Naive B cell (primary cell): ENCODE measurements around the gene TRIOBP. TPM values are rescaled to one million over a fixed set of nuclear protein-coding genes. Genes with fewer than 3 reads are reported as not detected.
A peak's percentile ranks its signal among the peaks of the same experiment; 100 is the strongest.
"Not testable (repeated sequence)": the region's sequence is repeated elsewhere in the genome, so short reads cannot be mapped to it uniquely, and the experiment has no call there.

Source experiments
- ATAC-seq, 2 donors: fragments of 150-1000 bp; cut with Tn5 transposase; 2 replicates each; pipeline ENCODE4 v1.10.0; 2021; ENCODE audit warnings: low read depth in 2 of 2, mild to moderate bottlenecking in 2 of 2, moderate library complexity in 2 of 2
- DNase-seq: peaks from one replicate; pipeline ENCODE4 v3.0.0; 2022
- H3K27ac Mint-ChIP-seq, 6 donors: one replicate each; pipeline ENCODE4 v1.8.0; 2020 to 2022; ENCODE audit warnings: mild to moderate bottlenecking in 6 of 6, mixed read lengths in 6 of 6, moderate library complexity in 5 of 6, inconsistent platforms in 2 of 6
- H3K27me3 Mint-ChIP-seq, 3 donors: one replicate each; pipeline ENCODE4 v1.8.0; 2021 to 2022; ENCODE audit warnings: mixed read lengths in 3 of 3, mild to moderate bottlenecking in 1 of 3
- H3K36me3 Mint-ChIP-seq, 2 donors: one replicate each; pipeline ENCODE4 v1.8.0; 2020 to 2022; ENCODE audit warnings: mixed read lengths in 2 of 2, inconsistent platforms in 1 of 2, mild to moderate bottlenecking in 1 of 2
- H3K4me1 Mint-ChIP-seq, 3 donors: one replicate each; pipeline ENCODE4 v1.8.0; 2020 to 2022; ENCODE audit warnings: mixed read lengths in 3 of 3, inconsistent platforms in 1 of 3, mild to moderate bottlenecking in 1 of 3, moderate library complexity in 1 of 3
- H3K4me3 Mint-ChIP-seq, 8 donors: one replicate each; pipeline ENCODE4 v1.8.0; 2020 to 2022; ENCODE audit warnings: mild to moderate bottlenecking in 8 of 8, mixed read lengths in 8 of 8, moderate library complexity in 8 of 8, inconsistent platforms in 2 of 8
- H3K9me3 Mint-ChIP-seq, 7 donors: one replicate each; pipeline ENCODE4 v1.8.0; 2020 to 2022; ENCODE audit warnings: mixed read lengths in 7 of 7, mild to moderate bottlenecking in 5 of 7, inconsistent platforms in 2 of 7, moderate library complexity in 1 of 7
- polyA plus RNA-seq, 6 donors: library from polyadenylated mRNA; unstranded; fragments of 300-500 nt; fragmentation: Illumina TruSeq; gene quantifications; one replicate each; pipeline ENCODE4 v1.2.3, GENCODE V29; 2021; ENCODE audit warnings: low read depth in 6 of 6

The TRIOBP gene
- 10 to 100 TPM; 13.7 to 19.5 (median 16.2) TPM for polyA plus RNA-seq

DNA sequence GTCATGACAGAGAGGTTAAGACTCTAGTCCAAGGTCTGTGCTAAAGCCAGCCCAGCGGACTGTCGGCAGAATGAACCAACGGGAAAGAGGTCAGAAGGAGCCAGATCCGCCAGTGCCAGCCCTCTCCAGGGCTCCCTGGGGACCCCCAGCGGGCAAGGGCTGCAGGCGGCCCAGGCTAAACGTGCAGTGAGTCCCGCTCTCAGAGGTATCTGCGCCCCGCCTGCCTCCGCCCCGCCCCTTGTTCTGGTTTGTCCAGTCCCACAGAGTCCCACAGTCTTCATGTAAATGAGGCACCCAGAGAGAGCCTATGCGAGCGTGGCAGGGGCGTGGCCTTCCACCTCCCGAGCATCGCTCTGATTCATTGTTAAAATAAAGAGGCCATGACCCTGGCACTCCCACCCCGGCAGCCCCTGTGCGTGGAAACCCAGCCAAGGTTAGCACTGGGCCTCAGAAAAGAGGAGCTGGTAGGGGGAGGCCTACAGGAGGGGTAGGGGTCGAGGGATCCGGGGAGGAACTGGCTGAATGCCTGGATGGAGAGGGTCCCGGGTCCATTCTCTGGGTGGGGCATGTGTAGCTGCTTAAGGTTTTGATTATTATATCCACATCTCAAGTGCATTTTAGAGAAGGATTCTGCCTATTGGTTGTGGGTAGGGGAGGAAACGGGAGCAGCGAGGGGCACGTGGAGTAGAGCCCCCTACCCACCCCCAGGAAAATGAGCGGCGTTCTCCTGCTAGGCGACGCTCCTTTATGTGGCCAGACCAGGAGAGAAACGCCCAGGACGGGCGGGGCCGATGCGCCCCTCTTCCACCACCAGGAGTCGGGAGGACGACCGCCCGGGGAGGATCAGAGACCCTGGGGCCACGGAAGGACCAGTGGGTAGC, at the start of gene TRIOBP:
Gene TRIOBP, plus strand, starts transcription at position 392 of the 881 bp plus-strand sequence. CDS start 4,318 bp downstream, outside the sequence.
- H3K4me3 Mint-ChIP-seq = peak within 1 kb of the TSS in 6 of 8 donors; percentile 15 to 80 (median 51)

DNA sequence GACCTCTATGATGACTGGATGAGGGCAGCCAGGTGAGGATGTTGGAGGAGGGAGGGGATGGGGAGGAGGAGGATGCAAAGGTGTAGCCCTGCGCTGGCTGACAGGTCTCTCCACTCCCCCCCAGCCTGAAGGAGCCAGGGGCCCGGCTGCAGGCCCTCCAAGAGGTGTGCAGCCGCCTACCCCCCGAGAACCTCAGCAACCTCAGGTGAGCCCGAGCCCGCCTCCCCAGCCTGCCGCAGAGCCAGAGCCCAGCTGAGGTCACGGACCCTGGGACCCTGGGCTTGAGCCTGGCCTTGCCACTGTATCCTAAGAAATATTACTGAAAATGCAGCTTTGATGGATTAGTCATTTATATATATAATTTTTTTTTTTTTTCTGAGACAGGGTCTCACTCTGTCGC, 49.5 kb upstream of the TRIOBP start:
- ATAC-seq (no peak), DNase-seq (no peak)
- no peaks in the 10 kb centered on the region for H3K27me3 Mint-ChIP-seq
- H3K9me3 Mint-ChIP-seq = no peaks in the 10 kb centered on the region
- H3K27ac Mint-ChIP-seq = no peak overlapping the region
- no peaks in the 10 kb centered on the region for H3K36me3 Mint-ChIP-seq
- peaks cover 14 to 17% (median 16%) of the 10 kb centered on the region in 3 donors for H3K4me1 Mint-ChIP-seq
- no peak overlapping the region for H3K4me3 Mint-ChIP-seq

More for the DNA sequence above, at the start of gene TRIOBP:
- Mint-ChIP-seq H3K27ac (peak within 1 kb of the TSS in 4 of 6 donors; percentile 19 to 83 (median 37)), H3K27me3 (no peaks in the 10 kb centered on the region), H3K36me3 (peaks cover 0 to 5% of the 10 kb centered on the region in 2 donors), H3K9me3 (no peaks in the 10 kb centered on the region), H3K4me1 (peaks cover 16 to 18% (median 16%) of the 10 kb centered on the region in 3 donors)
- ATAC-seq (peak; percentile 99 to 100), DNase-seq (peak; percentile 81)

DNA sequence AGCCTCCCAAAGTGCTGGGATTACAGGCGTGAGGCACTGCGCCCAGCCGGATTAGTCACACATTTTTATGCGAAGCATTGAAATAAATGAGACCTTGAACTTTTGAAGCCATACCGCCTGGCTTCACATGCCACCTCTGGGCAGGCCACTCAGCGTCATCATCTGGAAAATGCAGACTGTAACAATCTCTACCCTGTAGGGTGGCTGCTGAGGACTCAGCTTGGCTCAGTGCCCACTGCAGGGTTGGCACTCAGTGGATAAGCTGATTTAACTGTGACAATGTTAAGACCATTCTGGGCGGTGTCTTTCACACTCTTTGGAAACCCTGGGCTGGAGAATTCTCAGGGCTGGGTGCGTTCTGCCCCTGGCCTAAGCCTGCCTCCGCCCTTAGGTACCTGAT, 48.9 kb upstream of the TRIOBP start:
- no peak overlapping the region for H3K27ac Mint-ChIP-seq
- no peaks in the 10 kb centered on the region for H3K9me3 Mint-ChIP-seq
- H3K36me3 Mint-ChIP-seq = no peaks in the 10 kb centered on the region
- H3K27me3 Mint-ChIP-seq = no peaks in the 10 kb centered on the region
- H3K4me1 Mint-ChIP-seq = peaks cover 10 to 11% (median 10%) of the 10 kb centered on the region in 3 donors
- ATAC-seq = no peak
- no peak overlapping the region for H3K4me3 Mint-ChIP-seq
- DNase-seq = no peak

- Mint-ChIP-seq H3K27ac (no peak overlapping the region), H3K9me3 (no peaks in the 10 kb centered on the region), H3K4me3 (no peak overlapping the region), H3K27me3 (no peaks in the 10 kb centered on the region), H3K4me1 (no peaks in the 10 kb centered on the region), H3K36me3 (no peaks in the 10 kb centered on the region)
- DNase-seq (no peak), ATAC-seq (no peak)
Observed at GRCh38 chr22:37650463-37651136, 46.2 kb upstream of the TRIOBP start.

DNA sequence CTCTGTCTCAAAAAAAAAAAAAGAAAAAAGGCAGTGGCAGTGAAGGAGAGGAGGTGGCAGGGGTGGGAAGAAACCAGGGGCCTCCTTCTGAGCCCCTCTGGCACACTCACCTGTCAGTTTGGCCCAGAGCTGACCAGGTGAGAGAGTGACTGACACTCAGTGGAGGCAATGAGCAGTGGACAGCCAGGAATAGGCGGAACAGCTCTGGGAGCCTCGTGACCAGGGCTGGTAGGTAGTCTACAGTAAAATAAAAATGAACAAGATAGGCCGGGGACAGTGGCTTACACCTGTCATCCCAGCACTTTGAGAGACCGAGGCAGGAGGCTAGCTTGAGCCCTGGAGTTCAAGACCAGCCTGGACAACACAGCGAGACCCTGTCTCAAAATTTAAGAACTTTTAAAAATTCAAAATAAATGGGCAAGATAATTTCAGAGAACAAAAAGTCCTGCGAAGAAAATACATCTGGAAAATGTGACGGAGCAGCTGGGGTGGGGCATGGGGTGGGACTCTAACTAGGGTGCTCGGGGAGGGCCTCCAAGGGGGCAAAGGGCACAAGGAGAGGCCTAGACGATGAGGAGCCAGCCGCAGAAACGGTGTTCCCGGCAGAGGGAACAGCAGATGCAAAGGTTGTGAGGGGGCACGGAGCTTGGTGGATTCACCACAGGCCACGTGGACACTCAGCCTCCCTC, 42.1 kb upstream of the TRIOBP start:
- peak overlapping the region in 3 of 6 donors; percentile 47 to 66 (median 62) for H3K27ac Mint-ChIP-seq
- peaks cover 13 to 22% (median 15%) of the 10 kb centered on the region in 3 donors for H3K4me1 Mint-ChIP-seq
- H3K36me3 Mint-ChIP-seq = no peaks in the 10 kb centered on the region
- peak overlapping the region in 1 of 8 donors; percentile 2 for H3K4me3 Mint-ChIP-seq
- no peaks in the 10 kb centered on the region for H3K27me3 Mint-ChIP-seq
- ATAC-seq (no peak), DNase-seq (no peak)
- H3K9me3 Mint-ChIP-seq = no peaks in the 10 kb centered on the region

GRCh38 chr22:37655252-37655563, 41.6 kb upstream of the TRIOBP start:
- H3K27ac Mint-ChIP-seq = no peak overlapping the region
- ATAC-seq (no peak), DNase-seq (no peak)
- no peaks in the 10 kb centered on the region for H3K36me3 Mint-ChIP-seq
- no peaks in the 10 kb centered on the region for H3K27me3 Mint-ChIP-seq
- no peaks in the 10 kb centered on the region for H3K9me3 Mint-ChIP-seq
- H3K4me3 Mint-ChIP-seq = no peak overlapping the region
- peaks cover 18 to 27% (median 20%) of the 10 kb centered on the region in 3 donors for H3K4me1 Mint-ChIP-seq

GRCh38 chr22:37656583-37656982, 40.3 kb upstream of the TRIOBP start:
- not testable (repeated sequence) for ATAC-seq, DNase-seq, H3K36me3 Mint-ChIP-seq, H3K27me3 Mint-ChIP-seq, H3K9me3 Mint-ChIP-seq
- H3K4me3 Mint-ChIP-seq = peak overlapping the region in 1 of 8 donors; percentile 55
- peaks cover 32 to 40% (median 34%) of the 10 kb centered on the region in 3 donors for H3K4me1 Mint-ChIP-seq
- H3K27ac Mint-ChIP-seq = peak overlapping the region in 3 of 6 donors; percentile 3 to 79 (median 71)

GRCh38 chr22:37657590-37658132, 39.2 kb upstream of the TRIOBP start:
- H3K36me3 Mint-ChIP-seq = no peaks in the 10 kb centered on the region
- ATAC-seq = no peak
- H3K27ac Mint-ChIP-seq = peak overlapping the region; percentile 70 to 98 (median 94)
- H3K27me3 Mint-ChIP-seq = no peaks in the 10 kb centered on the region
- H3K4me1 Mint-ChIP-seq = peaks cover 39 to 50% (median 44%) of the 10 kb centered on the region in 3 donors
- no peaks in the 10 kb centered on the region for H3K9me3 Mint-ChIP-seq
- no peak for DNase-seq
- peak overlapping the region; percentile 86 to 98 (median 94) for H3K4me3 Mint-ChIP-seq

GRCh38 chr22:37658133-37659065, 38.4 kb upstream of the TRIOBP start, which contains the start of gene PDXP:
TSS of gene PDXP (plus strand) at chr22:37658723. CDS start at chr22:37658783, 60 bp downstream.
- Mint-ChIP-seq H3K4me3 (peak within 1 kb of the TSS; percentile 86 to 98 (median 94)), H3K27ac (peak within 1 kb of the TSS; percentile 70 to 98 (median 94)), H3K9me3 (no peaks in the 10 kb centered on the region), H3K27me3 (no peaks in the 10 kb centered on the region), H3K4me1 (peaks cover 39 to 52% (median 45%) of the 10 kb centered on the region in 3 donors), H3K36me3 (no peaks in the 10 kb centered on the region)
- peak; percentile 98 for DNase-seq
- ATAC-seq = peak; percentile 88 to 89

- ATAC-seq = peak; percentile 4 to 5
Observed at GRCh38 chr22:37659066-37659896, 37.6 kb upstream of the TRIOBP start.

DNA sequence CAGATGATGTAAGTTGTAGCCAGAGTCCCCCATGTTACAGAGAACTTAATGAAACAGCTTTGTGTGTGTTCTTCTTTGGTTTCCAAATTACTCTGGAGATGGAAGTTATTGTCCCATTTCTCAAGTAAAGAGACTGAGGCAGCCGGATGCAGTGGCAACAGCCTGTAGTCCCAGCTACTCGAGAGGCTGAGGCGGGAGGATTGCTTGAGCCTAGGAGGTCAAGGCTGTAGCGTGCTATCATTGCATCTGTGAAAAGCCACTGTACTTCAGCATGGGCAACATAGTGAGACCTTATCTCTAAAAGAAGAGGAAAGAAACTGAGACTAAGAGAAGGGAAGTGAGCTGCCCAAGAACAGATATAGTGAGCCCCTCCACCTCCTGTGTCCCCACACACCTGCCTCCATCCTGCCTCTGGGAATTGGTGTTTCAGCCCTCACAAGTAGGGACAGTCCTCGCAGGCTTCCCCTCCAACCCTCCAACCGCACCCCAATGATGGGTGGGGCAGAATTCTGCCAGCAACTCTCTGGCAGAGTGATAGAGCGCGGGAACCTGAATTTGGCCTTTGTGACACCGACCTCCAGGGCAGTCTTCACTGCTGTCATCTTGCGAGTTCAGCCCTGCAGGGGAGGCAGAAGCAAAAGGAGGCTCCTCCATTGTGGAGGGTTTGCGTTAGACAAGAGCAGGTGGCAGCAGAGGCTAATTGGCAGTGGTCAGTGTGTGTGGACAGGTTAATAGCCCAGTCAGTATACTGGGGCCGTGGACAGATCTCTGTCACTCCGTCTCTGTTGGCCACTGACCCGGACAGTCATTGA, 36.7 kb upstream of the TRIOBP start:
- Mint-ChIP-seq H3K9me3 (no peaks in the 10 kb centered on the region), H3K27me3 (no peaks in the 10 kb centered on the region), H3K36me3 (no peaks in the 10 kb centered on the region), H3K4me3 (peak overlapping the region; percentile 76 to 93 (median 85)), H3K27ac (peak overlapping the region in 5 of 6 donors; percentile 8 to 89 (median 81)), H3K4me1 (peaks cover 39 to 55% (median 45%) of the 10 kb centered on the region in 3 donors)
- ATAC-seq (no peak), DNase-seq (no peak)

More at GRCh38 chr22:37659066-37659896, 37.6 kb upstream of the TRIOBP start:
- Mint-ChIP-seq H3K27ac (peak overlapping the region in 5 of 6 donors; percentile 8 to 92 (median 85)), H3K4me3 (peak overlapping the region; percentile 76 to 93 (median 85)), H3K9me3 (no peaks in the 10 kb centered on the region), H3K4me1 (peaks cover 39 to 55% (median 45%) of the 10 kb centered on the region in 3 donors), H3K27me3 (no peaks in the 10 kb centered on the region), H3K36me3 (no peaks in the 10 kb centered on the region)
- peak; percentile 47 for DNase-seq
